GM23248 (cell line): ENCODE results near the gene MSANTD2. TPM values are rescaled to one million over a fixed set of nuclear protein-coding genes. Genes with fewer than 3 reads are reported as not detected.

Experiments used
- DNase-seq: peaks from one replicate; pipeline ENCODE4 v3.0.0-alpha.2; 2015
- H2AFZ ChIP-seq: fragments of 200-600 bp; sonication (generic); 2 replicates; pipeline ENCODE4 v1.6.1; 2016; ENCODE audit warnings: antibody characterized with exemption
- H3F3A ChIP-seq: fragments of 200-600 bp; sonication (generic); 2 replicates; pipeline ENCODE4 v1.6.1; 2016; ENCODE audit warnings: mild to moderate bottlenecking, antibody characterized with exemption, mixed run types; ENCODE audit not compliant: insufficient read depth
- H3K27ac ChIP-seq: fragments of 200-600 bp; sonication (generic); 2 replicates; pipeline ENCODE4 v1.5.1; 2016; ENCODE audit warnings: mild to moderate bottlenecking
- H3K27me3 ChIP-seq: fragments of 200-600 bp; sonication (generic); replicated peaks from 2 replicates; pipeline ENCODE4 v1.6.1; 2016; ENCODE audit warnings: mild to moderate bottlenecking; ENCODE audit not compliant: insufficient read depth
- H3K36me3 ChIP-seq: fragments of 200-600 bp; sonication (generic); 2 replicates; pipeline ENCODE4 v1.6.1; 2016; ENCODE audit warnings: low read depth, mild to moderate bottlenecking
- H3K4me1 ChIP-seq: fragments of 200-600 bp; sonication (generic); 2 replicates; pipeline ENCODE4 v1.6.1; 2016; ENCODE audit warnings: mild to moderate bottlenecking; ENCODE audit not compliant: insufficient read depth
- H3K4me2 ChIP-seq: fragments of 200-600 bp; sonication (generic); one replicate; pipeline ENCODE4 v1.6.1; 2016; ENCODE audit warnings: mild to moderate bottlenecking; ENCODE audit not compliant: unreplicated experiment
- H3K4me3 ChIP-seq: fragments of 200-600 bp; sonication (generic); 2 replicates; pipeline ENCODE4 v1.5.1; 2016; ENCODE audit warnings: mild to moderate bottlenecking
- H3K79me2 ChIP-seq: fragments of 200-600 bp; sonication (generic); 2 replicates; pipeline ENCODE4 v1.6.1; 2016; ENCODE audit warnings: mild to moderate bottlenecking; ENCODE audit not compliant: insufficient read depth
- H3K9ac ChIP-seq: fragments of 200-600 bp; sonication (generic); 2 replicates; pipeline ENCODE4 v1.6.1; 2016; ENCODE audit warnings: mild to moderate bottlenecking
- H3K9me2 ChIP-seq: fragments of 200-600 bp; sonication (generic); 2 replicates; pipeline ENCODE4 v1.6.1; 2016; ENCODE audit warnings: mixed run types, mild to moderate bottlenecking, moderate library complexity; ENCODE audit not compliant: insufficient read depth
- H3K9me3 ChIP-seq: fragments of 200-600 bp; sonication (generic); one replicate; pipeline ENCODE4 v1.6.1; 2017; ENCODE audit warnings: low read depth
- H4K20me1 ChIP-seq: fragments of 200-600 bp; sonication (generic); 2 replicates; pipeline ENCODE4 v1.6.0; 2016; ENCODE audit not compliant: insufficient read depth
- EZH2 ChIP-seq: fragments of 200-600 bp; sonication (generic); IDR thresholded peaks from 2 replicates; pipeline ENCODE4 v1.6.1; 2018; ENCODE audit warnings: antibody characterized with exemption, mild to moderate bottlenecking; ENCODE audit not compliant: insufficient read depth, poor library complexity, severe bottlenecking
- EZH2phosphoT487 ChIP-seq: fragments of 200-600 bp; sonication (generic); IDR thresholded peaks from 2 replicates; pipeline ENCODE4 v1.6.1; 2018; ENCODE audit warnings: antibody characterized with exemption, moderate library complexity, mild to moderate bottlenecking, low read depth; ENCODE audit not compliant: insufficient read depth
- WGBS, 2 experiments: methylation state at CpG; one replicate each; pipeline ENCODE4 v1.1.6; 2015 to 2017; ENCODE audit warnings: low lambda C conversion rate in 2 of 2, low coverage in 1 of 2; ENCODE audit errors: missing lambda C conversion rate in 2 of 2; 5-methylcytosine and 5-hydroxymethylcytosine counted together
- in situ Hi-C: fragments of 300-500 bp; cut with MboI; formaldehyde crosslinking; loops from 2 replicates; pipeline ENCODE4 v1.15.0; 2020
- polyA plus RNA-seq: library from polyadenylated mRNA; unstranded; fragments of >200 nt; fragmentation: Nextera tagmentation; extraction: Ambion mirVana; gene quantifications from 2 replicates; pipeline ENCODE4 v1.2.1, GENCODE V29; 2016
- total RNA-seq: library from RNA; depleted of rRNA; stranded (reverse); fragments of >200 nt; shearing (Covaris generic); gene quantifications from 2 replicates; pipeline ENCODE4 v1.2.3, GENCODE V29; 2014

Gene MSANTD2
- total and polyA plus RNA-seq, 2 experiments from 2014 or later: 6.0 to 8.4 TPM

- Histone ChIP-seq H3K4me1 (no peaks in the 10 kb centered on the region), H3K36me3 (no peaks in the 10 kb centered on the region), H4K20me1 (no peaks in the 10 kb centered on the region), H3K9ac (no peak overlapping the region), H3K4me2 (no peak overlapping the region), H3K79me2 (no peaks in the 10 kb centered on the region), H3K9me2 (no peaks in the 10 kb centered on the region), H3K4me3 (no peak overlapping the region), H3F3A (no peaks in the 10 kb centered on the region), H2AFZ (no peak overlapping the region), H3K9me3 (no peaks in the 10 kb centered on the region), H3K27me3 (peaks cover 31% of the 10 kb centered on the region), H3K27ac (no peak overlapping the region)
- TF ChIP-seq EZH2phosphoT487 (no peak), EZH2 (no peak)
- in situ Hi-C loops: no loop called here
- WGBS, 2 experiments: 27 to 33% methylated on average over 6 of the region's 6 CpGs
- DNase-seq: no peak
Observed at GRCh38 chr11:124821995-124822730, 22.0 kb upstream of the MSANTD2 start.

GRCh38 chr11:124817036-124817435 is 16.8 kb upstream of the MSANTD2 start:
- Histone ChIP-seq H3K4me2 (no peak overlapping the region), H3K4me3 (no peak overlapping the region), H3K9ac (no peak overlapping the region), H3K79me2 (no peaks in the 10 kb centered on the region), H3K36me3 (no peaks in the 10 kb centered on the region), H3K27me3 (peaks cover 37% of the 10 kb centered on the region), H3K27ac (no peak overlapping the region), H3K9me2 (no peaks in the 10 kb centered on the region), H3F3A (peaks cover 15% of the 10 kb centered on the region), H3K9me3 (no peaks in the 10 kb centered on the region), H2AFZ (no peak overlapping the region), H4K20me1 (no peaks in the 10 kb centered on the region), H3K4me1 (peaks cover 15% of the 10 kb centered on the region)
- in situ Hi-C loops: no loop called here
- TF ChIP-seq EZH2: no peak
- TF ChIP-seq EZH2phosphoT487: no peak
- 82 to 84% methylated on average over 3 of the region's 3 CpGs for WGBS, 2 experiments
- DNase-seq: no peak

- Histone ChIP-seq H3K9ac (no peak overlapping the region), H3K79me2 (no peaks in the 10 kb centered on the region), H3F3A (peaks cover 15% of the 10 kb centered on the region), H2AFZ (no peak overlapping the region), H3K4me3 (no peak overlapping the region), H3K36me3 (no peaks in the 10 kb centered on the region), H3K4me1 (peaks cover 15% of the 10 kb centered on the region), H4K20me1 (no peaks in the 10 kb centered on the region), H3K4me2 (no peak overlapping the region), H3K9me3 (no peaks in the 10 kb centered on the region), H3K27ac (no peak overlapping the region), H3K27me3 (peaks cover 29% of the 10 kb centered on the region), H3K9me2 (no peaks in the 10 kb centered on the region)
- no peak for DNase-seq
- in situ Hi-C loops: no loop called here
- no peak for TF ChIP-seq EZH2
- 97 to 100% methylated on average over 1 of the region's 1 CpG for WGBS, 2 experiments
Observed at GRCh38 chr11:124814739-124815138, 14.5 kb upstream of the MSANTD2 start.

- H3K27ac ChIP-seq: no peak overlapping the region
- no peak overlapping the region for H2AFZ ChIP-seq
- H3K9me2 ChIP-seq: no peaks in the 10 kb centered on the region
- H4K20me1 ChIP-seq: no peaks in the 10 kb centered on the region
- TF ChIP-seq EZH2phosphoT487 (no peak), EZH2 (no peak)
- H3K79me2 ChIP-seq: no peaks in the 10 kb centered on the region
- peak overlapping the region; percentile 37 for H3K4me2 ChIP-seq
- peaks cover 15% of the 10 kb centered on the region for H3F3A ChIP-seq
- H3K27me3 ChIP-seq: peaks cover 13% of the 10 kb centered on the region; the same call in 1 of the 2 replicates
- no peaks in the 10 kb centered on the region for H3K36me3 ChIP-seq
- DNase-seq: peak; percentile 63
- no peaks in the 10 kb centered on the region for H3K9me3 ChIP-seq
- H3K4me3 ChIP-seq: no peak overlapping the region
- 0 to 2% methylated on average over 1 of the region's 1 CpG for WGBS, 2 experiments
- in situ Hi-C loops: no loop called here
- no peak overlapping the region for H3K9ac ChIP-seq
- H3K4me1 ChIP-seq: peaks cover 15% of the 10 kb centered on the region
Observed at GRCh38 chr11:124812876-124813275, 12.7 kb upstream of the MSANTD2 start.
